SU-DHL-6 (cell line): Measurements from ENCODE around the gene PLPP3.

ENCODE experiments used
- H2AFZ ChIP-seq: fragments of 200-600 bp; sonication (generic); 2 replicates; pipeline ENCODE4 v1.6.1; 2014; ENCODE audit warnings: low read depth, mild to moderate bottlenecking, moderate library complexity, mixed read lengths, antibody characterized with exemption, low read length; ENCODE audit not compliant: severe bottlenecking
- H3F3A ChIP-seq: fragments of 200-600 bp; shearing (Covaris generic); 2 replicates; pipeline ENCODE4 v1.6.0; 2016; ENCODE audit warnings: antibody characterized with exemption, mild to moderate bottlenecking; ENCODE audit not compliant: insufficient read depth
- H3K27ac ChIP-seq: fragments of 200-600 bp; sonication (generic); 2 replicates; pipeline ENCODE4 v1.5.1; 2016; ENCODE audit warnings: low read depth, mild to moderate bottlenecking, low read length, moderate library complexity, mixed read lengths
- H3K27me3 ChIP-seq: fragments of 200-600 bp; sonication (generic), shearing (Covaris generic); 2 replicates; pipeline ENCODE4 v1.6.0; 2014; ENCODE audit warnings: mild to moderate bottlenecking, low read length
- H3K36me3 ChIP-seq: fragments of 200-600 bp; sonication (generic); 2 replicates; pipeline ENCODE4 v1.6.1; 2014; ENCODE audit warnings: mild to moderate bottlenecking, low read length, mixed read lengths
- H3K4me2 ChIP-seq: fragments of 300-600, 200-600 bp; shearing (Covaris generic), sonication (generic); 2 replicates; pipeline ENCODE4 v1.6.0; 2014; ENCODE audit warnings: low read length, low read depth, mild to moderate bottlenecking; ENCODE audit not compliant: poor library complexity, severe bottlenecking
- H3K4me3 ChIP-seq: fragments of 200-600 bp; sonication (generic); 2 replicates; pipeline ENCODE4 v1.5.1; 2014; ENCODE audit warnings: antibody characterized with exemption, low read length, mild to moderate bottlenecking, mixed read lengths; ENCODE audit not compliant: insufficient read depth, poor library complexity, severe bottlenecking
- H3K79me2 ChIP-seq: fragments of 200-600 bp; sonication (generic); 2 replicates; pipeline ENCODE4 v1.6.1; 2014; ENCODE audit warnings: mild to moderate bottlenecking, low read length, moderate library complexity; ENCODE audit not compliant: insufficient read depth
- H3K9ac ChIP-seq: fragments of 200-600 bp; sonication (generic); 2 replicates; pipeline ENCODE4 v1.7.0; 2014; ENCODE audit warnings: mild to moderate bottlenecking, low read length
- H3K9me2 ChIP-seq: fragments of 200-600 bp; sonication (generic); replicated peaks from 2 replicates; pipeline ENCODE4 v1.6.1; 2014; ENCODE audit warnings: low read length; ENCODE audit not compliant: insufficient read depth
- H3K9me3 ChIP-seq: fragments of 200-600 bp; sonication (generic); 2 replicates; pipeline ENCODE4 v1.6.1; 2014; ENCODE audit warnings: low read length, mixed read lengths; ENCODE audit not compliant: insufficient read depth
- H4K20me1 ChIP-seq: fragments of 200-600 bp; sonication (generic); 2 replicates; pipeline ENCODE4 v1.6.1; 2014; ENCODE audit warnings: low read depth, mild to moderate bottlenecking, antibody characterized with exemption, low read length, moderate library complexity, mixed read lengths
- CTCF ChIP-seq: fragments of 200-600 bp; sonication (generic); IDR thresholded peaks from one replicate; pipeline ENCODE4 v1.5.1; 2017; ENCODE audit warnings: antibody characterized with exemption, mild to moderate bottlenecking, low read length, moderate library complexity; ENCODE audit not compliant: insufficient read depth, poor library complexity, severe bottlenecking
- EZH2phosphoT487 ChIP-seq: fragments of 200-600 bp; sonication (generic), shearing (Covaris generic); conservative IDR thresholded peaks from 2 replicates; pipeline ENCODE4 v1.6.1; 2018; ENCODE audit warnings: mild to moderate bottlenecking, antibody characterized with exemption, low read length, moderate library complexity, mixed read lengths

Gene PLPP3

GRCh38 chr1:56464294-56464693 is 115.1 kb downstream of the PLPP3 start:
- no peak overlapping the region for H3K4me2 ChIP-seq
- H3K79me2 ChIP-seq, result no peaks in the 10 kb centered on the region
- no peak overlapping the region for H2AFZ ChIP-seq
- H3K9me3 ChIP-seq, result no peaks in the 10 kb centered on the region
- H3K4me3 ChIP-seq, result no peak overlapping the region
- TF ChIP-seq CTCF (no peak), EZH2phosphoT487 (no peak)
- no peaks in the 10 kb centered on the region for H3K36me3 ChIP-seq
- H3K27me3 ChIP-seq, result no peaks in the 10 kb centered on the region
- H3F3A ChIP-seq, result no peaks in the 10 kb centered on the region
- no peak overlapping the region for H3K9ac ChIP-seq
- no peak overlapping the region for H3K27ac ChIP-seq
- H3K9me2 ChIP-seq, result no peaks in the 10 kb centered on the region
- no peaks in the 10 kb centered on the region for H4K20me1 ChIP-seq

GRCh38 chr1:56463376-56463775 is 116.0 kb downstream of the PLPP3 start:
- no peaks in the 10 kb centered on the region for H3K36me3 ChIP-seq
- no peak overlapping the region for H2AFZ ChIP-seq
- H3K27me3 ChIP-seq, result no peaks in the 10 kb centered on the region
- H3K4me3 ChIP-seq, result no peak overlapping the region
- H4K20me1 ChIP-seq, result no peaks in the 10 kb centered on the region
- H3K27ac ChIP-seq, result no peak overlapping the region
- no peaks in the 10 kb centered on the region for H3F3A ChIP-seq
- H3K79me2 ChIP-seq, result no peaks in the 10 kb centered on the region
- no peak overlapping the region for H3K9ac ChIP-seq
- H3K9me3 ChIP-seq, result no peaks in the 10 kb centered on the region
- H3K4me2 ChIP-seq, result no peak overlapping the region
- H3K9me2 ChIP-seq, result no peaks in the 10 kb centered on the region
- no peak for TF ChIP-seq CTCF
- TF ChIP-seq EZH2phosphoT487, result no peak

- no peaks in the 10 kb centered on the region for H3K9me2 ChIP-seq
- TF ChIP-seq EZH2phosphoT487 (no peak), CTCF (no peak)
- H3F3A ChIP-seq, result no peaks in the 10 kb centered on the region
- H3K9me3 ChIP-seq, result no peaks in the 10 kb centered on the region
- H3K4me2 ChIP-seq, result no peak overlapping the region
- H3K27ac ChIP-seq, result no peak overlapping the region
- no peak overlapping the region for H3K4me3 ChIP-seq
- no peaks in the 10 kb centered on the region for H4K20me1 ChIP-seq
- H3K9ac ChIP-seq, result no peak overlapping the region
- H3K36me3 ChIP-seq, result no peaks in the 10 kb centered on the region
- no peaks in the 10 kb centered on the region for H3K79me2 ChIP-seq
- no peak overlapping the region for H2AFZ ChIP-seq
- H3K27me3 ChIP-seq, result no peaks in the 10 kb centered on the region
Measured at GRCh38 chr1:56462209-56462608, 117.2 kb downstream of the PLPP3 start.
